Measurements from ENCODE around the gene CDC42BPA.

GRCh38 chr1:226978432-226979114 is 339.7 kb downstream of the CDC42BPA start:
- no peak for TF ChIP-seq ELF4 (IDR thresholded peaks at IDR 0.05)
- TF ChIP-seq BHLHE40 (IDR thresholded peaks at IDR 0.05; ENCODE audit: borderline replicate concordance): no peak
- no peak for TF ChIP-seq FOXK2 (IDR thresholded peaks at IDR 0.05)
- no peak for TF ChIP-seq ARNT (IDR thresholded peaks at IDR 0.05)
